HepG2 (cell line): Measurements from ENCODE around the gene MAP2K5. TPM values are rescaled to one million over a fixed set of nuclear protein-coding genes. Genes with fewer than 3 reads are reported as not detected.

Experiments
- ATAC-seq: fragments of 200-7000 bp; cut with Tn5 transposase; 3 replicates; pipeline ENCODE4 v1.9.1; 2020; ENCODE audit warnings: mild to moderate bottlenecking, moderate library complexity
- BruUV-seq: library from RNA; stranded (reverse); fragments of 400-500 nt; replicated peaks from 2 replicates; lab custom pipeline; 2021; lab: Mats Ljungman, UMichigan
- CTCF ChIA-PET: fragments of 300-600 bp; formaldehyde crosslinking; extraction: SDS; loops from one replicate; lab custom pipeline; 2021; ENCODE audit warnings: low total read pairs, inconsistent platforms, low intra/inter-chr PET ratio; lab: Yijun Ruan, JAX
- POLR2A ChIA-PET: fragments of 350-600 bp; sonication (Branson Sonifier 250); formaldehyde crosslinking; loops from one replicate; lab custom pipeline; 2020; ENCODE audit warnings: antibody characterized with exemption, inconsistent platforms; lab: Yijun Ruan, JAX
- DNase-seq: peaks from one replicate; pipeline ENCODE4 v3.0.0-alpha.2; 2015; ENCODE audit warnings: low spot score
- FAIRE-seq: peaks from 3 replicates; lab custom pipeline; 2011; peaks lifted over from hg19 to GRCh38; lab: Jason Lieb, UNC
- H2AFZ ChIP-seq: one replicate; pipeline ENCODE4 v1.6.1; 2011; ENCODE audit warnings: low read length, inconsistent platforms
- H3K27ac ChIP-seq: fragments of 300-600 bp; 3 replicates; pipeline ENCODE4 v1.8.0; 2011; ENCODE audit warnings: mixed run types, mild to moderate bottlenecking, mixed read lengths, low read length, inconsistent platforms; ENCODE audit not compliant: insufficient read depth; ENCODE audit errors: extremely low read length
- H3K27me3 ChIP-seq, 2 experiments: fragments of 200-600 bp in 1 of 2; 2 replicates in 1 of 2; 3 replicates in 1 of 2; pipeline versions ENCODE4 v1.6.0 to v1.8.0; 2011; ENCODE audit warnings: low read length in 2 of 2, mild to moderate bottlenecking in 2 of 2, moderate library complexity in 2 of 2, inconsistent platforms in 1 of 2; ENCODE audit not compliant: insufficient read depth in 2 of 2, control insufficient read depth in 1 of 2
- H3K36me3 ChIP-seq, 2 experiments: fragments of 200-600 bp in 1 of 2; replicated peaks in 1 of 2; 2 replicates in 1 of 2; 3 replicates in 1 of 2; pipeline versions ENCODE4 v1.5.1 to v1.8.0; 2011; ENCODE audit warnings: low read length in 2 of 2, inconsistent platforms in 1 of 2; ENCODE audit not compliant: insufficient read depth in 2 of 2, control insufficient read depth in 1 of 2
- H3K4me1 ChIP-seq: 2 replicates; pipeline ENCODE4 v1.5.1; 2012; ENCODE audit warnings: low read length, inconsistent platforms; ENCODE audit not compliant: insufficient read depth
- H3K4me2 ChIP-seq: 2 replicates; pipeline ENCODE4 v1.6.0; 2011; ENCODE audit warnings: low read depth, low read length, inconsistent platforms
- H3K4me3 ChIP-seq, 3 experiments: fragments of 200-600 bp in 1 of 3; sonication (generic), shearing (Covaris generic) in 1 of 3; replicated peaks in 1 of 3; 2 replicates each; pipeline ENCODE4 v1.5.1; 2011 to 2016; ENCODE audit warnings: low read length in 3 of 3, inconsistent platforms in 2 of 3, low read depth in 2 of 3, mild to moderate bottlenecking in 2 of 3, control low read depth in 1 of 3, mixed read lengths in 1 of 3; ENCODE audit not compliant: insufficient read depth in 1 of 3
- H3K79me2 ChIP-seq: one replicate; pipeline ENCODE4 v1.6.1; 2011; ENCODE audit warnings: low read length, inconsistent platforms; ENCODE audit not compliant: insufficient read depth
- H3K9ac ChIP-seq: 2 replicates; pipeline ENCODE4 v1.6.0; 2011; ENCODE audit warnings: mild to moderate bottlenecking, low read depth, low read length, inconsistent platforms; ENCODE audit not compliant: insufficient read depth
- H3K9me3 ChIP-seq: 2 replicates; pipeline ENCODE4 v1.5.1; 2012; ENCODE audit warnings: mild to moderate bottlenecking, low read length
- H4K20me1 ChIP-seq: 2 replicates; pipeline ENCODE4 v1.6.0; 2011; ENCODE audit warnings: inconsistent platforms, mild to moderate bottlenecking, low read length, moderate library complexity; ENCODE audit not compliant: insufficient read depth
- CC2D1A ChIP-seq: sonication (generic); formaldehyde crosslinking; IDR thresholded peaks from 2 replicates; pipeline ENCODE4 v1.8.1; 2023; ENCODE audit warnings: mild to moderate bottlenecking, missing genetic modification reagents
- MAF1 ChIP-seq: sonication (generic); formaldehyde crosslinking; IDR thresholded peaks from 2 replicates; pipeline ENCODE4 v1.5.0; 2020; ENCODE audit warnings: missing genetic modification reagents, borderline replicate concordance
- MATR3 ChIP-seq: sonication (generic); formaldehyde crosslinking; IDR thresholded peaks from 2 replicates; pipeline ENCODE4 v1.4.0; 2020; ENCODE audit warnings: missing genetic modification reagents
- NBN ChIP-seq: fragments of 450-650 bp; conservative IDR thresholded peaks from 2 replicates; pipeline ENCODE4 v1.6.1; 2017
- ONECUT2 ChIP-seq: sonication (generic); formaldehyde crosslinking; IDR thresholded peaks from 2 replicates; pipeline ENCODE4 v1.4.0; 2020; ENCODE audit warnings: missing genetic modification reagents
- POLR2AphosphoS2 ChIP-seq: IDR thresholded peaks from 2 replicates; pipeline ENCODE4 v1.6.1; 2011; ENCODE audit warnings: low read depth, low read length, improper control_type of control experiment
- RBM22 ChIP-seq: fragments of 200-400 bp; formaldehyde crosslinking; optimal IDR thresholded peaks from 2 replicates; pipeline ENCODE3; 2017; ENCODE audit warnings: mild to moderate bottlenecking, low read length, moderate library complexity
- RELA ChIP-seq: sonication (generic); formaldehyde crosslinking; IDR thresholded peaks from 2 replicates; pipeline ENCODE4 v1.4.0; 2020; ENCODE audit warnings: missing genetic modification reagents
- SAFB2 ChIP-seq: sonication (generic); formaldehyde crosslinking; IDR thresholded peaks from 2 replicates; pipeline ENCODE4 v1.5.1; 2020; ENCODE audit warnings: missing genetic modification reagents, low read depth, mild to moderate bottlenecking, borderline replicate concordance
- SMAD1 ChIP-seq: sonication (generic); formaldehyde crosslinking; IDR thresholded peaks from 2 replicates; pipeline ENCODE4 v1.4.0; 2020; ENCODE audit warnings: missing genetic modification reagents, low read depth, mild to moderate bottlenecking, borderline replicate concordance
- ZFP37 ChIP-seq: sonication (generic); formaldehyde crosslinking; IDR thresholded peaks from 2 replicates; pipeline ENCODE4 v1.4.0; 2020; ENCODE audit warnings: missing genetic modification reagents, borderline replicate concordance
- ZNF280D ChIP-seq: sonication (generic); formaldehyde crosslinking; IDR thresholded peaks from 2 replicates; pipeline ENCODE4 v1.5.1; 2020; ENCODE audit warnings: mild to moderate bottlenecking, missing genetic modification reagents
- ZNF501 ChIP-seq: sonication (generic); formaldehyde crosslinking; IDR thresholded peaks from 2 replicates; pipeline ENCODE4 v1.5.1; 2020; ENCODE audit warnings: mild to moderate bottlenecking, moderate library complexity, missing genetic modification reagents
- ZNF615 ChIP-seq: sonication (generic); formaldehyde crosslinking; IDR thresholded peaks from 2 replicates; pipeline ENCODE4 v1.5.0; 2020; ENCODE audit warnings: mild to moderate bottlenecking, missing genetic modification reagents, borderline replicate concordance
- ZNF790 ChIP-seq: sonication (generic); formaldehyde crosslinking; IDR thresholded peaks from 2 replicates; pipeline ENCODE4 v1.8.0; 2022; ENCODE audit warnings: missing genetic modification reagents, mild to moderate bottlenecking, borderline replicate concordance
- WGBS: methylation state at CpG from one replicate; pipeline ENCODE4 v1.1.6; 2017; ENCODE audit warnings: low lambda C conversion rate; 5-methylcytosine and 5-hydroxymethylcytosine counted together
- in situ Hi-C: cut with HindIII; loops from 2 replicates; pipeline ENCODE4 v1.10.0; 2017; ENCODE audit warnings: low pct_unique_long_range_greater_than_20kb; ENCODE audit not compliant: extremely low pct_ligation_motif_present
- intact Hi-C: fragments of 100-400 bp; cut with micrococcal nuclease; formaldehyde crosslinking; loops from one replicate; pipeline ENCODE4 v1.10.0; 2022; ENCODE audit not compliant: unreplicated experiment
- polyA plus RNA-seq, 8 experiments: library from polyadenylated mRNA; depleted of rRNA in 3 of 8; stranded (reverse) in 7 of 8; unstranded in 1 of 8; fragments of >200 nt; fragmentation: Illumina TruSeq in 4 of 8; extraction: Trizol in 4 of 8; gene quantifications; 2 replicates each; pipeline versions ENCODE4 v1.2.1 to v1.2.3, GENCODE V29; 2011 to 2016; ENCODE audit warnings: low read depth in 4 of 8, missing spikeins in 1 of 8, mixed read lengths in 1 of 8; ENCODE audit not compliant: insufficient read depth in 1 of 8
- total RNA-seq, 5 experiments: library from RNA; depleted of rRNA; stranded (reverse); fragments of >200 nt; fragmentation: Illumina TruSeq; extraction: Trizol; gene quantifications; 2 replicates each; pipeline ENCODE4 v1.2.3, GENCODE V29; 2016; ENCODE audit warnings: low read depth in 1 of 5
- TF ChIP-seq, protein P1 (sequence below): sonication (generic); formaldehyde crosslinking; IDR thresholded peaks from 2 replicates; pipeline ENCODE4 v1.4.0; 2020; ENCODE audit warnings: mild to moderate bottlenecking, missing genetic modification reagents, borderline replicate concordance
- TF ChIP-seq, protein P2 (sequence below): fragments of 450-650 bp; IDR thresholded peaks from 2 replicates; pipeline ENCODE4 v1.6.1; 2016

MAP2K5 gene
- total and polyA plus RNA-seq, 2 of the 13 experiments (the other 11 are each of a cell fraction or from before 2014, with no cell fraction given), result 4.0 to 4.3 TPM

- no peak for TF ChIP-seq NBN
- no peak for TF ChIP-seq POLR2AphosphoS2
These were observed 22.5 kb downstream of the MAP2K5 start (continued) for GRCh38 chr15:67564968-67565345.

GRCh38 chr15:67569668-67570067, 27.2 kb downstream of the MAP2K5 start:
- Histone ChIP-seq H3K27me3 (no peaks in the 10 kb centered on the region), H3K4me2 (no peak overlapping the region), H3K36me3 (no peaks in the 10 kb centered on the region; a peak in 1 of 5 replicates), H4K20me1 (no peaks in the 10 kb centered on the region), H3K27ac (no peak overlapping the region), H2AFZ (no peak overlapping the region), H3K9me3 (no peaks in the 10 kb centered on the region), H3K4me1 (no peaks in the 10 kb centered on the region), H3K79me2 (no peaks in the 10 kb centered on the region), H3K4me3 (no peak overlapping the region), H3K9ac (no peak overlapping the region)
- ATAC-seq (no peak), DNase-seq (no peak), FAIRE-seq (no peak)
- WGBS, result 93% methylated on average over 3 of the region's 3 CpGs
- intact Hi-C loops, result no loop called here
- TF ChIP-seq RBM22, result no peak
- TF ChIP-seq MATR3 (CRISPR knock-in tag), result no peak
- TF ChIP-seq CC2D1A (CRISPR knock-in tag), result no peak
- TF ChIP-seq, protein P1, sequence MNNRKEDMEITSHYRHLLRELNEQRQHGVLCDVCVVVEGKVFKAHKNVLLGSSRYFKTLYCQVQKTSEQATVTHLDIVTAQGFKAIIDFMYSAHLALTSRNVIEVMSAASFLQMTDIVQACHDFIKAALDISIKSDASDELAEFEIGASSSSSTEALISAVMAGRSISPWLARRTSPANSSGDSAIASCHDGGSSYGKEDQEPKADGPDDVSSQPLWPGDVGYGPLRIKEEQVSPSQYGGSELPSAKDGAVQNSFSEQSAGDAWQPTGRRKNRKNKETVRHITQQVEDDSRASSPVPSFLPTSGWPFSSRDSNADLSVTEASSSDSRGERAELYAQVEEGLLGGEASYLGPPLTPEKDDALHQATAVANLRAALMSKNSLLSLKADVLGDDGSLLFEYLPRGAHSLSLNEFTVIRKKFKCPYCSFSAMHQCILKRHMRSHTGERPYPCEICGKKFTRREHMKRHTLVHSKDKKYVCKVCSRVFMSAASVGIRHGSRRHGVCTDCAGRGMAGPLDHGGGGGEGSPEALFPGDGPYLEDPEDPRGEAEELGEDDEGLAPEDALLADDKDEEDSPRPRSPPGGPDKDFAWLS (CRISPR knock-in tag), result no peak
- TF ChIP-seq, protein P2, sequence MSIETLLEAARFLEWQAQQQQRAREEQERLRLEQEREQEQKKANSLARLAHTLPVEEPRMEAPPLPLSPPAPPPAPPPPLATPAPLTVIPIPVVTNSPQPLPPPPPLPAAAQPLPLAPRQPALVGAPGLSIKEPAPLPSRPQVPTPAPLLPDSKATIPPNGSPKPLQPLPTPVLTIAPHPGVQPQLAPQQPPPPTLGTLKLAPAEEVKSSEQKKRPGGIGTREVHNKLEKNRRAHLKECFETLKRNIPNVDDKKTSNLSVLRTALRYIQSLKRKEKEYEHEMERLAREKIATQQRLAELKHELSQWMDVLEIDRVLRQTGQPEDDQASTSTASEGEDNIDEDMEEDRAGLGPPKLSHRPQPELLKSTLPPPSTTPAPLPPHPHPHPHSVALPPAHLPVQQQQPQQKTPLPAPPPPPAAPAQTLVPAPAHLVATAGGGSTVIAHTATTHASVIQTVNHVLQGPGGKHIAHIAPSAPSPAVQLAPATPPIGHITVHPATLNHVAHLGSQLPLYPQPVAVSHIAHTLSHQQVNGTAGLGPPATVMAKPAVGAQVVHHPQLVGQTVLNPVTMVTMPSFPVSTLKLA, result no peak
- TF ChIP-seq RELA (CRISPR knock-in tag), result no peak
- TF ChIP-seq ZNF501, result no peak
- TF ChIP-seq ZNF615 (CRISPR knock-in tag), result no peak
- TF ChIP-seq MAF1 (CRISPR knock-in tag), result no peak
- no peak for TF ChIP-seq ZNF790
- no peak for TF ChIP-seq ZFP37 (CRISPR knock-in tag)
- no peak for TF ChIP-seq SAFB2 (CRISPR knock-in tag)
- TF ChIP-seq ZNF280D (CRISPR knock-in tag), result no peak
- TF ChIP-seq SMAD1 (CRISPR knock-in tag), result no peak
- no peak for TF ChIP-seq ONECUT2 (CRISPR knock-in tag)
- in situ Hi-C loops, result no loop called here
- CTCF ChIA-PET, result no interaction called here
- BruUV-seq, result no TSS peak
- POLR2A ChIA-PET, result no interaction called here
